ENCODE results near the gene CDK6. TPM values are rescaled to one million over a fixed set of nuclear protein-coding genes. Genes with fewer than 3 reads are reported as not detected.

CDK6 gene
- total RNA-seq, 2 experiments from 2014 or later, result 130 to 138 TPM

- Mint-ChIP-seq H3K36me3 (ENCODE audit: low read depth) (no peaks in the 10 kb centered on the region), H3K9me3 (peaks cover 3% of the 10 kb centered on the region), H3K4me3 (no peak overlapping the region), H3K27ac (no peak overlapping the region), H3K27me3 (peaks cover 21% of the 10 kb centered on the region), H3K4me1 (ENCODE audit: low read depth) (peaks cover 11% of the 10 kb centered on the region)
- no peak for DNase-seq
- no peak for ATAC-seq
- CTCF ChIA-PET, result interaction anchor here (1.7 kb wide), 1 partner anchor 11 kb away, joined by 5 read pairs; no protein-coding TSS in a partner anchor
- intact Hi-C loops (cut with micrococcal nuclease), result no loop called here
- no peak for TF ChIP-seq CTCF (IDR thresholded peaks at IDR 0.05)
- POLR2A ChIA-PET, result interaction anchor here (1.2 to 1.4 kb wide), 3 partner anchors 8 to 11 kb away, joined by 3 to 6 read pairs (median 4); partner anchors contain the start of gene CDK6
Measured at GRCh38 chr7:92843781-92844180, 7.4 kb upstream of the CDK6 start.

- Mint-ChIP-seq H3K9me3 (peaks cover 3% of the 10 kb centered on the region), H3K4me3 (no peak overlapping the region), H3K36me3 (ENCODE audit: low read depth) (no peaks in the 10 kb centered on the region), H3K4me1 (ENCODE audit: low read depth) (peaks cover 13% of the 10 kb centered on the region), H3K27ac (no peak overlapping the region), H3K27me3 (peaks cover 23% of the 10 kb centered on the region)
- intact Hi-C loops (cut with micrococcal nuclease), result no loop called here
- CTCF ChIA-PET, result interaction anchor here (1.7 kb wide), 1 partner anchor 11 kb away, joined by 5 read pairs; no protein-coding TSS in a partner anchor
- no peak for TF ChIP-seq CTCF (IDR thresholded peaks at IDR 0.05)
- POLR2A ChIA-PET, result no interaction called here
- ATAC-seq (no peak), DNase-seq (no peak)
Measured at GRCh38 chr7:92843034-92843760, 6.8 kb upstream of the CDK6 start.

GRCh38 chr7:92841192-92841591 lies 4.8 kb upstream of the CDK6 start:
- TF ChIP-seq CTCF (IDR thresholded peaks at IDR 0.05), result no peak
- Mint-ChIP-seq H3K36me3 (ENCODE audit: low read depth) (no peaks in the 10 kb centered on the region), H3K4me3 (no peak overlapping the region), H3K4me1 (ENCODE audit: low read depth) (peaks cover 19% of the 10 kb centered on the region), H3K9me3 (peaks cover 3% of the 10 kb centered on the region), H3K27me3 (peaks cover 24% of the 10 kb centered on the region), H3K27ac (no peak overlapping the region)
- ATAC-seq, result no peak
- ChIA-PET CTCF (no interaction called here), POLR2A (interaction anchor here (0.9 kb wide), 1 partner anchor 63 kb away, joined by 3 read pairs; no protein-coding TSS in a partner anchor)
- intact Hi-C loops (cut with micrococcal nuclease), result no loop called here
- DNase-seq, result no peak

GRCh38 chr7:92840316-92840715 lies 3.9 kb upstream of the CDK6 start:
- Mint-ChIP-seq H3K9me3 (peaks cover 3% of the 10 kb centered on the region), H3K4me1 (ENCODE audit: low read depth) (peaks cover 19% of the 10 kb centered on the region), H3K27me3 (peaks cover 24% of the 10 kb centered on the region), H3K27ac (no peak overlapping the region), H3K36me3 (ENCODE audit: low read depth) (peaks cover 2% of the 10 kb centered on the region), H3K4me3 (no peak overlapping the region)
- DNase-seq, result no peak
- POLR2A ChIA-PET, result interaction anchor here (0.9 kb wide), 1 partner anchor 64 kb away, joined by 3 read pairs; no protein-coding TSS in a partner anchor
- TF ChIP-seq CTCF (IDR thresholded peaks at IDR 0.05), result no peak
- CTCF ChIA-PET, result no interaction called here
- no peak for ATAC-seq
- intact Hi-C loops (cut with micrococcal nuclease), result no loop called here

GRCh38 chr7:92839901-92840300 lies 3.5 kb upstream of the CDK6 start:
- ChIA-PET CTCF (interaction anchor here (0.8 kb wide), 1 partner anchor 32 kb away, joined by 3 read pairs; no protein-coding TSS in a partner anchor), POLR2A (no interaction called here)
- intact Hi-C loops (cut with micrococcal nuclease), result no loop called here
- peaks cover 19% of the 10 kb centered on the region for H3K4me1 Mint-ChIP-seq (ENCODE audit: low read depth)
- peaks cover 3% of the 10 kb centered on the region for H3K9me3 Mint-ChIP-seq
- H3K27ac Mint-ChIP-seq, result no peak overlapping the region
- no peak overlapping the region for H3K4me3 Mint-ChIP-seq
- no peak for TF ChIP-seq CTCF (IDR thresholded peaks at IDR 0.05)
- DNase-seq (no peak), ATAC-seq (no peak)
- peaks cover 3% of the 10 kb centered on the region for H3K36me3 Mint-ChIP-seq (ENCODE audit: low read depth)
- peaks cover 24% of the 10 kb centered on the region for H3K27me3 Mint-ChIP-seq

All from activated CD8-positive, alpha-beta T cell treated with anti-CD3 and anti-CD28 coated beads for 36 hours (primary cell).